HG03095 (cell line): ENCODE results near the gene KISS1R.

Experiments used
- ATAC-seq: cut with Tn5 transposase; IDR thresholded peaks from one replicate; pipeline ENCODE4 v1.9.1; 2021; ENCODE audit warnings: moderate library complexity; ENCODE audit not compliant: unreplicated experiment

The KISS1R gene

DNA sequence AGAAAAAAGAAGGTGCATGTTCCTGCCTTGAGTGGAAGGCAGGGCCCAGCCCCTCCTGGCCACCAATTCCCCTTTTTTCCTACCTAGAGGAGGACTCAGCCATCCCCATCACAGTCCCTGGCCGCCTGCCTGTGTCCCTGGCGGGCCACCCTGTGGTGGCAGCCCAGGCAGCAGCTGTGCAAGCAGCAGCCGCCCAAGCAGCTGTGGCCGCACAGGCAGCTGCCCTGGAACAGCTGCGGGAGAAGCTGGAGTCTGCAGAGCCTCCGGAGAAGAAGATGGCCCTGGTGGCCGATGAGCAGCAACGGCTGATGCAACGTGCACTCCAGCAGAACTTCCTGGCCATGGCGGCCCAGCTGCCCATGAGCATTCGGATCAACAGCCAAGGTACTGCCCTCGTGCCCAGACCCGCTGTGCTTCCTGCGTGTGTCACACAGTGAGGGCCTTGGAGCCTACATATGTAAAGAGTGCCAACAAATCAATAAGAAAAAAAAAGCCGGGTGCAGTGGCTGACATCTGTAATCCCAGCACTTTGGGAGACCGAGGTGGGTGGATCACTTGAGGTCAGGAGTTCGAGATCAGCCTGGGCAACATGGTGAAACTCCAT lies 49.5 kb downstream of the KISS1R start:
- ATAC-seq = no peak
